ENCODE data around the gene PTGDR2. TPM values are rescaled to one million over a fixed set of nuclear protein-coding genes. Genes with fewer than 3 reads are reported as not detected.

Gene PTGDR2
- total RNA-seq, 1 donor from 2014 or later, result 0.86 TPM

GRCh38 chr11:60873533-60873932 lies 17.8 kb upstream of the PTGDR2 start:
- ATAC-seq (no peak), DNase-seq (peak; percentile 30)
- no peak overlapping the region for H3K4me3 ChIP-seq
- H3K27me3 ChIP-seq (ENCODE audit: low read depth), result no peaks in the 10 kb centered on the region
- H3K4me1 ChIP-seq, result peaks cover 19% of the 10 kb centered on the region
- H3K9me3 ChIP-seq, result no peaks in the 10 kb centered on the region
- TF ChIP-seq, protein P1, sequence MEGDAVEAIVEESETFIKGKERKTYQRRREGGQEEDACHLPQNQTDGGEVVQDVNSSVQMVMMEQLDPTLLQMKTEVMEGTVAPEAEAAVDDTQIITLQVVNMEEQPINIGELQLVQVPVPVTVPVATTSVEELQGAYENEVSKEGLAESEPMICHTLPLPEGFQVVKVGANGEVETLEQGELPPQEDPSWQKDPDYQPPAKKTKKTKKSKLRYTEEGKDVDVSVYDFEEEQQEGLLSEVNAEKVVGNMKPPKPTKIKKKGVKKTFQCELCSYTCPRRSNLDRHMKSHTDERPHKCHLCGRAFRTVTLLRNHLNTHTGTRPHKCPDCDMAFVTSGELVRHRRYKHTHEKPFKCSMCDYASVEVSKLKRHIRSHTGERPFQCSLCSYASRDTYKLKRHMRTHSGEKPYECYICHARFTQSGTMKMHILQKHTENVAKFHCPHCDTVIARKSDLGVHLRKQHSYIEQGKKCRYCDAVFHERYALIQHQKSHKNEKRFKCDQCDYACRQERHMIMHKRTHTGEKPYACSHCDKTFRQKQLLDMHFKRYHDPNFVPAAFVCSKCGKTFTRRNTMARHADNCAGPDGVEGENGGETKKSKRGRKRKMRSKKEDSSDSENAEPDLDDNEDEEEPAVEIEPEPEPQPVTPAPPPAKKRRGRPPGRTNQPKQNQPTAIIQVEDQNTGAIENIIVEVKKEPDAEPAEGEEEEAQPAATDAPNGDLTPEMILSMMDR (IDR thresholded peaks at IDR 0.05), result no peak
- H3K36me3 ChIP-seq, result peaks cover 7% of the 10 kb centered on the region
- intact Hi-C loops (cut with DNase I), result no loop called here
- no peak overlapping the region for H3K27ac ChIP-seq

- peak in 1 of 2 donors; percentile 13 for ATAC-seq
- TF ChIP-seq, protein P1 (IDR thresholded peaks at IDR 0.05), result no peak
- no peak overlapping the region for H3K27ac ChIP-seq
These were observed 17.3 kb upstream of the PTGDR2 start for GRCh38 chr11:60872961-60873524.

GRCh38 chr11:60872124-60872960 lies 16.6 kb upstream of the PTGDR2 start:
- no peaks in the 10 kb centered on the region for H3K9me3 ChIP-seq
- peaks cover 3% of the 10 kb centered on the region for H3K36me3 ChIP-seq
- H3K4me3 ChIP-seq, result no peak overlapping the region
- no peak overlapping the region for H3K27ac ChIP-seq
- intact Hi-C loops (cut with DNase I), result no loop called here
- ATAC-seq, result peak; percentile 58 to 68
- TF ChIP-seq, protein P1 (IDR thresholded peaks at IDR 0.05), result no peak
- H3K27me3 ChIP-seq (ENCODE audit: low read depth), result no peaks in the 10 kb centered on the region
- DNase-seq, result peak; percentile 35
- H3K4me1 ChIP-seq, result peaks cover 19% of the 10 kb centered on the region

More at GRCh38 chr11:60872961-60873524, 17.3 kb upstream of the PTGDR2 start:
- H3K4me3 ChIP-seq, result no peak overlapping the region
- peaks cover 3% of the 10 kb centered on the region for H3K36me3 ChIP-seq
- H3K4me1 ChIP-seq, result peaks cover 19% of the 10 kb centered on the region
- intact Hi-C loops (cut with DNase I), result no loop called here
- peak; percentile 42 for DNase-seq
- H3K9me3 ChIP-seq, result no peaks in the 10 kb centered on the region
- H3K27me3 ChIP-seq (ENCODE audit: low read depth), result no peaks in the 10 kb centered on the region

DNA sequence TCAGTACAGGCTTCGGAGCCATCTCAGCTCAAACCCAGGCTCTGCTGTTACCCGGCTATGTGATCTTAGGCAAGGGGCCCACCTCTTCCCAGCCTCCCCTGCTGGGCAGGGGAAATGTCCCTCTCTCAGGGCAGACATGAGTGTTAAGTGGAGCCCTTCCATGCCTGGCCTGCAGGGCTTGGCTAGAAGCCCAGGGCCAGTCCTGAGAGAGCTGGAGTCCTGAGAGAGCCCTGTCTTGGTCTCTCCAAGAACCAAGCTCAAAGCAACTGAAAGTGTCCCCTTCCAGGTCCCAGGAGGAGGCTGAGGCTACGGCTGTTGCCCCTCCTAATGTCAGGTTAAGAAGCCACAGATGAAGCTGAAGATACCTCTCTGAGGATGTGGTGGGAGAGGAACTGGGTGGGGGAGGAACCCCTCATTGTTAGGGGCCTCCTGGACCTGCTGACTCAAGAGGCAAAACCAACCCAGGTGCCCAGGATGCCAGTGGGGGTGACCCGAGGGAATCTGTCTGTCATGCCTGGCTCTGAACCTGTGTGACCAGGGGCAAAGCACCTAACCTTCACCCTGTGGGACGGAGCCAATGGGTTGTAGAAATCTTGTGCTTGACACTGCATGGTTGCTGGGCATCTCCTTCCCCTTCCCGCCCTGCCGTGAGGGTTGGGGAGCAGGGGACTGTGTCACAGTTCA lies 15.8 kb upstream of the PTGDR2 start:
- ATAC-seq, result peak; percentile 20 to 33
- peak; percentile 34 for DNase-seq
- peaks cover 3% of the 10 kb centered on the region for H3K36me3 ChIP-seq
- no peak overlapping the region for H3K27ac ChIP-seq
- no peaks in the 10 kb centered on the region for H3K9me3 ChIP-seq
- H3K4me3 ChIP-seq, result no peak overlapping the region
- H3K4me1 ChIP-seq, result peaks cover 19% of the 10 kb centered on the region
- intact Hi-C loops (cut with DNase I), result no loop called here
- TF ChIP-seq, protein P1 (IDR thresholded peaks at IDR 0.05), result no peak
- H3K27me3 ChIP-seq (ENCODE audit: low read depth), result no peaks in the 10 kb centered on the region

DNA sequence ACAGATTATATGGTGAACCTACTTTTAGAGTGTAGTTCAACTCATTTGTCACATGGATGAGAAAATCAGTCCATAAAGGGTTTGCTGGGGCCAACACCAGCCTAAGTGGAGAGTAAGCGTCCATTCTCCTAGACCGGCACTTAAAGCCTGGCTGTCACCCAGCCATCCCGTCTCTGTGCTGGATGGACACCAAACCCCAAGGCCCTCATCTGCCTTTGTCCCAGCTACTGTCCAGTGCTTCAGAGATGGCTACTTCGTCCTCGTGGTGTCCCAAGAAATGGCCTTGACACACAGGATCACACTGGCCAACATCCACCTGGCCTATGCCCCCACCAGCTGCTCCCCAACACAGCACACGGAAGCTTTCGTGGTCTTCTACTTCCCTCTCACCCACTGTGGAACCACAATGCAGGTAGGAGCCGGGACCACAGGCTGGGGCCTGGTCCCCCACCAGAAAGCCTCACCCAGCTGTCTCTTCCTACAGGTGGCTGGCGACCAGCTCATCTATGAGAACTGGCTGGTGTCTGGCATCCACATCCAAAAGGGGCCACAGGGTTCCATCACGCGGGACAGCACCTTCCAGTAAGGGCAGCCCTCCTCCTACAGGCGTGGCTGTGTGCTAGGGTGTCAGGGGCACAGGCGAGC lies 15.1 kb upstream of the PTGDR2 start:
- ATAC-seq (no peak), DNase-seq (peak; percentile 4)
- no peak overlapping the region for H3K4me3 ChIP-seq
- no peaks in the 10 kb centered on the region for H3K9me3 ChIP-seq
- intact Hi-C loops (cut with DNase I), result no loop called here
- peaks cover 3% of the 10 kb centered on the region for H3K36me3 ChIP-seq
- peaks cover 19% of the 10 kb centered on the region for H3K4me1 ChIP-seq
- no peaks in the 10 kb centered on the region for H3K27me3 ChIP-seq (ENCODE audit: low read depth)
- TF ChIP-seq, protein P1 (IDR thresholded peaks at IDR 0.05), result no peak
- no peak overlapping the region for H3K27ac ChIP-seq
